ENCODE data around the gene UCK2. TPM values are rescaled to one million over a fixed set of nuclear protein-coding genes. Genes with fewer than 3 reads are reported as not detected.

The UCK2 gene
- total and polyA plus RNA-seq, 2 of the 8 experiments (the other 6 are each of a cell fraction or from before 2014, with no cell fraction given) = 103 to 109 TPM

GRCh38 chr1:165832902-165833301, 5.5 kb downstream of the UCK2 start:
- WGBS, 2 experiments (ENCODE audit: extremely low coverage in 1 of 2, insufficient coverage in 1 of 2, insufficient read length in 1 of 2, insufficient replicate concordance in 2 of 2, low coverage in 1 of 2, low lambda C conversion rate in 2 of 2, missing lambda C conversion rate in 1 of 2) = 87% methylated on average over 9 of the region's 9 CpGs; no CpG with 5 or more reads in 1 of the 2 experiments
- no peak overlapping the region for H4K91ac ChIP-seq (replicated peaks; ENCODE audit: insufficient read length, low read length)
- H2BK15ac ChIP-seq (ENCODE audit: low read length) = 0 out of 2 replicates have a peak overlapping the region, but pooled peaks have one; percentile 18
- peak overlapping the region; percentile 60 for H2BK5ac ChIP-seq (ENCODE audit: low read depth, low read length)
- DNase-seq (ENCODE audit: low read depth in 1 of 2, low spot score in 2 of 2) (no peak), FAIRE-seq (no peak)
- peaks cover 4% of the 10 kb centered on the region; the same call in 1 of the 2 replicates for H3K23me2 ChIP-seq (ENCODE audit: low read depth, low read length)
- no peak overlapping the region for H2AFZ ChIP-seq (ENCODE audit: low read length)
- H2BK20ac ChIP-seq (ENCODE audit: low read length) = no peak overlapping the region
- peaks cover 67 to 99% of the 10 kb centered on the region in 2 experiments for H3K79me2 ChIP-seq (ENCODE audit: control insufficient read depth in 1 of 2, insufficient read depth in 2 of 2, low read length in 2 of 2)
- POLR2A ChIA-PET (ENCODE audit: partially characterized antibody) = interaction anchor here (0.7 kb wide), 1 partner anchor 26 kb away, joined by 3 read pairs; no protein-coding TSS in a partner anchor
- no peak overlapping the region for H3K56ac ChIP-seq (replicated peaks; ENCODE audit: insufficient read length, low read depth, low read length)
- H2BK120ac ChIP-seq (replicated peaks; ENCODE audit: low read depth, low read length) = no peak overlapping the region
- H3K18ac ChIP-seq (ENCODE audit: extremely low read depth, low read length) = peak overlapping the region; percentile 54; the same call in 1 of the 2 replicates
- H3K4me2 ChIP-seq (ENCODE audit: insufficient read depth in 1 of 2, low read depth in 2 of 2, low read length in 2 of 2) = peak overlapping the region; percentile 19 to 41; a peak in 3 of 4 replicates
- H4K8ac ChIP-seq (ENCODE audit: extremely low read depth, insufficient read depth, low read length) = no peak overlapping the region; the same call in 1 of the 2 replicates
- no peaks in the 10 kb centered on the region for H3K27me3 ChIP-seq (replicated peaks in 1 of 4; ENCODE audit: control insufficient read depth in 3 of 4, extremely low read depth in 1 of 4, insufficient read depth in 3 of 4, low read length in 3 of 4)
- TF ChIP-seq ZNF274 (IDR thresholded peaks at IDR 0.05; ENCODE audit: borderline replicate concordance, extremely low read depth, low read length) (no peak), YY1 (IDR thresholded peaks at IDR 0.05; ENCODE audit: low read depth, low read length) (no peak), USF2 (IDR thresholded peaks at IDR 0.05; ENCODE audit: low read length) (no peak), SAP30 (IDR thresholded peaks at IDR 0.05; ENCODE audit: insufficient read depth, insufficient replicate concordance, low read length) (no peak), NRF1 (IDR thresholded peaks at IDR 0.05; ENCODE audit: low read depth, low read length) (no peak), BCL11A (IDR thresholded peaks at IDR 0.05; ENCODE audit: low read depth in 2 of 2, low read length in 2 of 2) (no peak), EP300 (IDR thresholded peaks at IDR 0.05; ENCODE audit: borderline replicate concordance in 1 of 2, low read depth in 2 of 2, low read length in 2 of 2) (no peak), POLR2AphosphoS5 (IDR thresholded peaks at IDR 0.05; ENCODE audit: low read depth, low read length) (0 out of 2 replicates have a peak, but pooled peaks have one; percentile 17)
- peaks cover 9% of the 10 kb centered on the region for H3K79me1 ChIP-seq (ENCODE audit: low read depth, low read length)
- H4K20me1 ChIP-seq (replicated peaks in 1 of 2; ENCODE audit: control insufficient read depth in 1 of 2, insufficient read depth in 2 of 2, low read length in 2 of 2) = peaks cover 25 to 34% of the 10 kb centered on the region in 2 experiments
- peak overlapping the region; percentile 94 for H2AK5ac ChIP-seq (ENCODE audit: low read depth, low read length)
- H3K27ac ChIP-seq (ENCODE audit: low read depth, low read length) = no peak overlapping the region
- CTCF ChIA-PET (ENCODE audit: partially characterized antibody) = no interaction called here
- H3K9ac ChIP-seq (replicated peaks in 1 of 4; ENCODE audit: extremely low read depth in 1 of 4, low read depth in 3 of 4, low read length in 3 of 4) = peak overlapping the region in 1 of 4 experiments; percentile 32; a peak in 1 of 7 replicates
- H3K14ac ChIP-seq (ENCODE audit: insufficient read length) = no peak overlapping the region
- H3K4me3 ChIP-seq (ENCODE audit: extremely low read depth in 1 of 4, insufficient read depth in 2 of 4, low read depth in 3 of 4, low read length in 4 of 4) = no peak overlapping the region
- no peaks in the 10 kb centered on the region for H3K9me3 ChIP-seq (ENCODE audit: insufficient read depth in 2 of 2, low read depth in 1 of 2, low read length in 1 of 2)
- H4K5ac ChIP-seq (ENCODE audit: insufficient read length, low read depth, low read length) = no peak overlapping the region
- peaks cover 13 to 25% (median 22%) of the 10 kb centered on the region in 4 experiments for H3K4me1 ChIP-seq (replicated peaks in 1 of 4; ENCODE audit: control insufficient read depth in 3 of 4, insufficient read depth in 4 of 4, low read length in 3 of 4)
- no peak overlapping the region for H3K23ac ChIP-seq (ENCODE audit: insufficient read length)
- peaks cover 0 to 9% (median 0%) of the 10 kb centered on the region in 4 experiments; a peak in 2 of 8 replicates for H3K36me3 ChIP-seq (ENCODE audit: control insufficient read depth in 2 of 4, insufficient read depth in 4 of 4, low read length in 3 of 4)
- no peak overlapping the region for H2BK12ac ChIP-seq (ENCODE audit: low read depth, low read length)
- H3K4ac ChIP-seq (replicated peaks; ENCODE audit: insufficient read length, low read depth, low read length) = no peak overlapping the region

All from H1 (cell line).